RWPE1 (cell line): ENCODE results near the gene TPCN2.

Experiments used
- CTCF ChIA-PET: fragments of 350-600 bp; sonication (Branson Sonifier 250); formaldehyde crosslinking; extraction: SDS; loops from one replicate; lab custom pipeline; 2021; lab: Yijun Ruan, JAX
- POLR2A ChIA-PET: fragments of 400-600 bp; formaldehyde crosslinking; extraction: SDS; loops from one replicate; lab custom pipeline; 2020; ENCODE audit warnings: antibody characterized with exemption; ENCODE audit not compliant: low non-redundant PET; lab: Yijun Ruan, JAX
- DNase-seq: peaks from one replicate; pipeline ENCODE4 v3.0.0; 2012; ENCODE audit warnings: low spot score
- H3K27ac ChIP-seq: fragments of 450-650 bp; 2 replicates; pipeline ENCODE4 v1.5.1; 2017
- TF ChIP-seq, protein P1 (sequence below): fragments of 450-650 bp; conservative IDR thresholded peaks from 2 replicates; pipeline ENCODE4 v1.5.1; 2017; ENCODE audit warnings: low read depth, mild to moderate bottlenecking

The TPCN2 gene

GRCh38 chr11:69065147-69065710 lies 16.5 kb downstream of the TPCN2 start:
- TF ChIP-seq, protein P1, sequence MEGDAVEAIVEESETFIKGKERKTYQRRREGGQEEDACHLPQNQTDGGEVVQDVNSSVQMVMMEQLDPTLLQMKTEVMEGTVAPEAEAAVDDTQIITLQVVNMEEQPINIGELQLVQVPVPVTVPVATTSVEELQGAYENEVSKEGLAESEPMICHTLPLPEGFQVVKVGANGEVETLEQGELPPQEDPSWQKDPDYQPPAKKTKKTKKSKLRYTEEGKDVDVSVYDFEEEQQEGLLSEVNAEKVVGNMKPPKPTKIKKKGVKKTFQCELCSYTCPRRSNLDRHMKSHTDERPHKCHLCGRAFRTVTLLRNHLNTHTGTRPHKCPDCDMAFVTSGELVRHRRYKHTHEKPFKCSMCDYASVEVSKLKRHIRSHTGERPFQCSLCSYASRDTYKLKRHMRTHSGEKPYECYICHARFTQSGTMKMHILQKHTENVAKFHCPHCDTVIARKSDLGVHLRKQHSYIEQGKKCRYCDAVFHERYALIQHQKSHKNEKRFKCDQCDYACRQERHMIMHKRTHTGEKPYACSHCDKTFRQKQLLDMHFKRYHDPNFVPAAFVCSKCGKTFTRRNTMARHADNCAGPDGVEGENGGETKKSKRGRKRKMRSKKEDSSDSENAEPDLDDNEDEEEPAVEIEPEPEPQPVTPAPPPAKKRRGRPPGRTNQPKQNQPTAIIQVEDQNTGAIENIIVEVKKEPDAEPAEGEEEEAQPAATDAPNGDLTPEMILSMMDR: no peak
- DNase-seq: no peak
- ChIA-PET CTCF (no interaction called here), POLR2A (no interaction called here)
- H3K27ac ChIP-seq: no peak overlapping the region

- TF ChIP-seq, protein P1: no peak
- POLR2A ChIA-PET: no interaction called here
Observed at GRCh38 chr11:69066122-69067112, 17.7 kb downstream of the TPCN2 start.

GRCh38 chr11:69067200-69067599 lies 18.5 kb downstream of the TPCN2 start:
- CTCF ChIA-PET: interaction anchor here (0.6 kb wide), 1 partner anchor 848 kb away, joined by 3 read pairs; no protein-coding TSS in a partner anchor

More at GRCh38 chr11:69066122-69067112, 17.7 kb downstream of the TPCN2 start:
- DNase-seq: no peak
- CTCF ChIA-PET: interaction anchor here (0.6 kb wide), 1 partner anchor 849 kb away, joined by 3 read pairs; no protein-coding TSS in a partner anchor
- peak overlapping the region; percentile 7; the same call in 1 of the 2 replicates for H3K27ac ChIP-seq

DNA sequence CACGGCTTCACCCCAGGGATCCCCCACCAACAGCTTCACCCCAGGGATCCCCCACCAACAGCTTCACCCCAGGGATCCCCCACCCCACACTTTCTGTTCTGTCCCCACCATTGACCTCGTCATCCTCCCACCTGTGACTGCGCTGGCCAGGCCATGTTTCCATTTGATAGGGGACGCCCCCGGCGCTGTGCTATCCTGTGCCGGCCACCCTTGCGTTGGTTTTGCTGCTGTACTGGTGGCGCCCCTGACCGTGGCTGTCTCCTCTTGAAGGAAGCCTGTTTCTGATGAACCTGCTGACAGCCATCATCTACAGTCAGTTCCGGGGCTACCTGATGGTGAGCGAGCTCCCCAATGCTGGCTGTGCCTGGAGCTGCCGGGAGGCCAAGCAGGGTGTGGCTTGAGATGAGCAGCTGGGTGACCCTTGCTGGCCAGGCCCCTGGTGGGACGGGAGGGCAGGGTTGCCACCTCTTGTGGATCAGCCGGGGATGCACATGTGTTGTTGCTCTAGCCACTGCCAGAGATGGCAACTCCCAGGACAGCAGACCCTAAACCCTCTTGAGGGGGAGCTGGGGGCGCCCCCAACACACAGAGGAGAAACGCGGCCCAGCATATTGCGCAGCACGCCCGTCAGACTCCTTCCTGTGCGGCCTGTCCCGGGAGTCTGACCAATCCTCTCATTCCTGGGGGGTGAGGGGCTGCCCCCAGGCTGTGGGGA lies 22.5 kb downstream of the TPCN2 start:
- TF ChIP-seq, protein P1: no peak
- no peak for DNase-seq
- POLR2A ChIA-PET: interaction anchor here (0.6 kb wide), 1 partner anchor 14 kb away, joined by 3 read pairs; no protein-coding TSS in a partner anchor
- no peak overlapping the region for H3K27ac ChIP-seq
- CTCF ChIA-PET: no interaction called here

More at GRCh38 chr11:69067200-69067599, 18.5 kb downstream of the TPCN2 start:
- H3K27ac ChIP-seq: peak overlapping the region; percentile 13; the same call in 1 of the 2 replicates
- DNase-seq: no peak
- TF ChIP-seq, protein P1: no peak
- POLR2A ChIA-PET: no interaction called here

DNA sequence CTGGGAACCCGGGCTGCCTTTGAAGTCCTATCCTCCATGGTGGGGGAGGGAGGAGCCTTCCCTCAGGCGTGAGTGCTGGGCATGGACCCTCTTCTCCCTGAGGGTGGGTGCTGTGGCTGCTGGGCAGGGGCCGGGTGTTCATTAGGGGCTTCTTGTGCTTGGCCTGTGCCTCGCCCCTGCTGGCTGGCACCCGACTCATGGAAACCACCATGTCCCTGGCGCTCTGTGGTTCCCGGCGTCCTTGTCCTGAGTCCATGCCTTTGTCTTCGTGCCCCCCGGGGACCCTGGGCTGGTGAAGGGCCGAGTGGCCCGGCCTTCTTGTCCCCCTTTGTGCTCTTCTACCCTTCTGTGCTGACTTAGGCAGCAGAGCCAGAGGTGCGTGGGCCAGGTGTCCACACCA lies 23.2 kb downstream of the TPCN2 start:
- TF ChIP-seq, protein P1: no peak
- CTCF ChIA-PET: no interaction called here

GRCh38 chr11:69073469-69073868 lies 24.7 kb downstream of the TPCN2 start:
- TF ChIP-seq, protein P1: no peak
- H3K27ac ChIP-seq: no peak overlapping the region
- ChIA-PET POLR2A (no interaction called here), CTCF (no interaction called here)
- DNase-seq: no peak

More for the DNA sequence above, 23.2 kb downstream of the TPCN2 start:
- no peak overlapping the region for H3K27ac ChIP-seq
- no peak for DNase-seq
- POLR2A ChIA-PET: no interaction called here
